Measurements from ENCODE around the gene CYP8B1. TPM values are rescaled to one million over a fixed set of nuclear protein-coding genes. Genes with fewer than 3 reads are reported as not detected.

CYP8B1 gene
- total and polyA plus RNA-seq, 2 of the 13 experiments (the other 11 are each of a cell fraction or from before 2014, with no cell fraction given), result 0.58 to 2.0 TPM

- TF ChIP-seq NFYC (CRISPR knock-in tag; IDR thresholded peaks at IDR 0.05) (no peak), ZC3H13 (CRISPR knock-in tag; IDR thresholded peaks at IDR 0.05) (no peak), ZNF574 (CRISPR knock-in tag; IDR thresholded peaks at IDR 0.05) (peak; percentile 73), ZNF773 (CRISPR knock-in tag; IDR thresholded peaks at IDR 0.05; ENCODE audit: borderline replicate concordance) (no peak), ZNF205 (CRISPR knock-in tag; IDR thresholded peaks at IDR 0.05) (peak; percentile 98), ZSCAN29 (CRISPR knock-in tag; conservative IDR thresholded peaks at IDR 0.05) (no peak), CBX2 (IDR thresholded peaks at IDR 0.05; ENCODE audit: low read depth, low read length) (no peak), CBX2 (CRISPR knock-in tag; IDR thresholded peaks at IDR 0.05; ENCODE audit: low read depth) (no peak), ZSCAN30 (CRISPR knock-in tag; IDR thresholded peaks at IDR 0.05) (0 out of 2 replicates have a peak, but pooled peaks have one; percentile 22), HNRNPK (IDR thresholded peaks at IDR 0.05; ENCODE audit: low read depth, low read length, poor library complexity, severe bottlenecking) (no peak), ZNF691 (CRISPR knock-in tag; IDR thresholded peaks at IDR 0.05; ENCODE audit: borderline replicate concordance, low read depth) (peak; percentile 43; the same call in 1 of the 2 replicates), ZNF30 (CRISPR knock-in tag; IDR thresholded peaks at IDR 0.05) (no peak), RBFOX2 (IDR thresholded peaks at IDR 0.05; ENCODE audit: low read depth, low read length) (peak; percentile 48; the same call in 1 of the 2 replicates), ZNF549 (CRISPR knock-in tag; IDR thresholded peaks at IDR 0.05) (no peak), TRIM24 (CRISPR knock-in tag; IDR thresholded peaks at IDR 0.05) (no peak), ZMAT3 (CRISPR knock-in tag; conservative IDR thresholded peaks at IDR 0.05) (no peak)
- TF ChIP-seq, protein P1, sequence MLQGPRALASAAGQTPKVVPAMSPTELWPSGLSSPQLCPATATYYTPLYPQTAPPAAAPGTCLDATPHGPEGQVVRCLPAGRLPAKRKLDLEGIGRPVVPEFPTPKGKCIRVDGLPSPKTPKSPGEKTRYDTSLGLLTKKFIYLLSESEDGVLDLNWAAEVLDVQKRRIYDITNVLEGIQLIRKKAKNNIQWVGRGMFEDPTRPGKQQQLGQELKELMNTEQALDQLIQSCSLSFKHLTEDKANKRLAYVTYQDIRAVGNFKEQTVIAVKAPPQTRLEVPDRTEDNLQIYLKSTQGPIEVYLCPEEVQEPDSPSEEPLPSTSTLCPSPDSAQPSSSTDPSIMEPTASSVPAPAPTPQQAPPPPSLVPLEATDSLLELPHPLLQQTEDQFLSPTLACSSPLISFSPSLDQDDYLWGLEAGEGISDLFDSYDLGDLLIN (CRISPR knock-in tag; IDR thresholded peaks at IDR 0.05; ENCODE audit: borderline replicate concordance), result no peak
- TF ChIP-seq, protein P2, sequence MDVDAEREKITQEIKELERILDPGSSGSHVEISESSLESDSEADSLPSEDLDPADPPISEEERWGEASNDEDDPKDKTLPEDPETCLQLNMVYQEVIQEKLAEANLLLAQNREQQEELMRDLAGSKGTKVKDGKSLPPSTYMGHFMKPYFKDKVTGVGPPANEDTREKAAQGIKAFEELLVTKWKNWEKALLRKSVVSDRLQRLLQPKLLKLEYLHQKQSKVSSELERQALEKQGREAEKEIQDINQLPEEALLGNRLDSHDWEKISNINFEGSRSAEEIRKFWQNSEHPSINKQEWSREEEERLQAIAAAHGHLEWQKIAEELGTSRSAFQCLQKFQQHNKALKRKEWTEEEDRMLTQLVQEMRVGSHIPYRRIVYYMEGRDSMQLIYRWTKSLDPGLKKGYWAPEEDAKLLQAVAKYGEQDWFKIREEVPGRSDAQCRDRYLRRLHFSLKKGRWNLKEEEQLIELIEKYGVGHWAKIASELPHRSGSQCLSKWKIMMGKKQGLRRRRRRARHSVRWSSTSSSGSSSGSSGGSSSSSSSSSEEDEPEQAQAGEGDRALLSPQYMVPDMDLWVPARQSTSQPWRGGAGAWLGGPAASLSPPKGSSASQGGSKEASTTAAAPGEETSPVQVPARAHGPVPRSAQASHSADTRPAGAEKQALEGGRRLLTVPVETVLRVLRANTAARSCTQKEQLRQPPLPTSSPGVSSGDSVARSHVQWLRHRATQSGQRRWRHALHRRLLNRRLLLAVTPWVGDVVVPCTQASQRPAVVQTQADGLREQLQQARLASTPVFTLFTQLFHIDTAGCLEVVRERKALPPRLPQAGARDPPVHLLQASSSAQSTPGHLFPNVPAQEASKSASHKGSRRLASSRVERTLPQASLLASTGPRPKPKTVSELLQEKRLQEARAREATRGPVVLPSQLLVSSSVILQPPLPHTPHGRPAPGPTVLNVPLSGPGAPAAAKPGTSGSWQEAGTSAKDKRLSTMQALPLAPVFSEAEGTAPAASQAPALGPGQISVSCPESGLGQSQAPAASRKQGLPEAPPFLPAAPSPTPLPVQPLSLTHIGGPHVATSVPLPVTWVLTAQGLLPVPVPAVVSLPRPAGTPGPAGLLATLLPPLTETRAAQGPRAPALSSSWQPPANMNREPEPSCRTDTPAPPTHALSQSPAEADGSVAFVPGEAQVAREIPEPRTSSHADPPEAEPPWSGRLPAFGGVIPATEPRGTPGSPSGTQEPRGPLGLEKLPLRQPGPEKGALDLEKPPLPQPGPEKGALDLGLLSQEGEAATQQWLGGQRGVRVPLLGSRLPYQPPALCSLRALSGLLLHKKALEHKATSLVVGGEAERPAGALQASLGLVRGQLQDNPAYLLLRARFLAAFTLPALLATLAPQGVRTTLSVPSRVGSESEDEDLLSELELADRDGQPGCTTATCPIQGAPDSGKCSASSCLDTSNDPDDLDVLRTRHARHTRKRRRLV (CRISPR knock-in tag; IDR thresholded peaks at IDR 0.05), result no peak
Observed at GRCh38 chr3:42880601-42881451, 5.1 kb upstream of the CYP8B1 start (continued).

Measured in HepG2 (cell line).